ENCODE measurements around the gene CGNL1.

DNA sequence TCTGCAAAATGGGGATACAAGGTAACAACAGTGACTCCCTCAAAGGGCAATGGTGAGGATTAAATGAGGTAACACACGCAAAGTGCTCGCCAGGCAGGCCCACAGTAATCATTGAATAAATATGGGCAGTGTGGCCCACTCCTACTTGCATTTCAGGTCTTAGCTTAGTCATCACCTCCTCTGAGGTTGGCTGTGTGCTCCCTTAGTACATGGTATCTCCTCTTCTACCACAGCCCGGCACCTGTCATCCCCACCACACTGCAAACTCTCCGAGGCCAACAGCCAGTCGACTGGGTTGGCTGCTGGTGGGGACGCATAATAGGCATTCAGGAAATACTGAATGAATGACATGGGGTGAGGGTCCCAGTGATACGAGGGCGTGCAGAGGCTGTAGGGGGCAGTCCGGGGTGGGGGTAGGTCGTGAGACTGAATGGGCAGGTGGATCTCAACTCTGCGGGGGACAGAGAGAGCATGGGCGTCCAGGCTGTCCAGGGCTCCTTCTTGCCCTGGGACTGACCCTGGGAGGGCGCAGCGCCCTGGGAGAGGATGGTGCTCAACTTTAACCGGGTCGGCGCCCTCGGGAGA lies 215.0 kb downstream of the CGNL1 start:
- TF ChIP-seq, protein P1, sequence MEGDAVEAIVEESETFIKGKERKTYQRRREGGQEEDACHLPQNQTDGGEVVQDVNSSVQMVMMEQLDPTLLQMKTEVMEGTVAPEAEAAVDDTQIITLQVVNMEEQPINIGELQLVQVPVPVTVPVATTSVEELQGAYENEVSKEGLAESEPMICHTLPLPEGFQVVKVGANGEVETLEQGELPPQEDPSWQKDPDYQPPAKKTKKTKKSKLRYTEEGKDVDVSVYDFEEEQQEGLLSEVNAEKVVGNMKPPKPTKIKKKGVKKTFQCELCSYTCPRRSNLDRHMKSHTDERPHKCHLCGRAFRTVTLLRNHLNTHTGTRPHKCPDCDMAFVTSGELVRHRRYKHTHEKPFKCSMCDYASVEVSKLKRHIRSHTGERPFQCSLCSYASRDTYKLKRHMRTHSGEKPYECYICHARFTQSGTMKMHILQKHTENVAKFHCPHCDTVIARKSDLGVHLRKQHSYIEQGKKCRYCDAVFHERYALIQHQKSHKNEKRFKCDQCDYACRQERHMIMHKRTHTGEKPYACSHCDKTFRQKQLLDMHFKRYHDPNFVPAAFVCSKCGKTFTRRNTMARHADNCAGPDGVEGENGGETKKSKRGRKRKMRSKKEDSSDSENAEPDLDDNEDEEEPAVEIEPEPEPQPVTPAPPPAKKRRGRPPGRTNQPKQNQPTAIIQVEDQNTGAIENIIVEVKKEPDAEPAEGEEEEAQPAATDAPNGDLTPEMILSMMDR (IDR thresholded peaks at IDR 0.05; ENCODE audit: low read depth, low read length): no peak
- TF ChIP-seq EZH2phosphoT487 (IDR thresholded peaks at IDR 0.05; ENCODE audit: low read depth): no peak

Data from OCI-LY3 (cell line).